ENCODE data around the gene NFE2L1.
"Not testable (repeated sequence)": the region's sequence is repeated elsewhere in the genome, so short reads cannot be mapped to it uniquely, and the experiment has no call there.

Gene NFE2L1

DNA sequence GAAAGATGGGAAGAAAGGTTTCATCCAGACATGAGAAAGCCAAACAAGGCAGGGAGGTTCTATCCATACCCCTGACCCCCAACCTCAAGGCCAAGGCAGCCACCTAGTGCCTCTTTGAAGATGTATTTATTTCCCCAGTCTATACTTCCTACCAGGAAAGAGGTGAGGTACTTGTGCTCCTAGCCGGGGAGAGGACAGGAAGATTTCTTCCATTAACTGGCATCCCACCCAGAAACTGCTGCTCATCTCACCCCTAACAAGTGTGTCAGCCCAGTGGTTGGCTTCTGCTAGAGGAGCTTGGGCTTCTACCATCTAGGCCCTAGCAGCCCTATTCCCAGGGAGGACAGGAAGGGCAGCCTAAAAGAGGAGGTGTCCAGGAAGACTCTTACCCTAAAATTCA lies 19.4 kb upstream of the NFE2L1 start:
- H3K4me3 ChIP-seq (ENCODE audit: low read depth, low read length): no peak overlapping the region
- CTCF ChIA-PET: interaction anchor here (0.6 to 7.9 kb wide), 5 partner anchors 7 to 79 kb away, joined by 3 to 305 read pairs (median 15); partner anchors contain the start of gene COPZ2
- POLR2A ChIA-PET: interaction anchor here (1.0 kb wide), 1 partner anchor 19 kb away, joined by 7 read pairs; the partner anchor contains the start of gene NFE2L1
- TF ChIP-seq, protein P1, sequence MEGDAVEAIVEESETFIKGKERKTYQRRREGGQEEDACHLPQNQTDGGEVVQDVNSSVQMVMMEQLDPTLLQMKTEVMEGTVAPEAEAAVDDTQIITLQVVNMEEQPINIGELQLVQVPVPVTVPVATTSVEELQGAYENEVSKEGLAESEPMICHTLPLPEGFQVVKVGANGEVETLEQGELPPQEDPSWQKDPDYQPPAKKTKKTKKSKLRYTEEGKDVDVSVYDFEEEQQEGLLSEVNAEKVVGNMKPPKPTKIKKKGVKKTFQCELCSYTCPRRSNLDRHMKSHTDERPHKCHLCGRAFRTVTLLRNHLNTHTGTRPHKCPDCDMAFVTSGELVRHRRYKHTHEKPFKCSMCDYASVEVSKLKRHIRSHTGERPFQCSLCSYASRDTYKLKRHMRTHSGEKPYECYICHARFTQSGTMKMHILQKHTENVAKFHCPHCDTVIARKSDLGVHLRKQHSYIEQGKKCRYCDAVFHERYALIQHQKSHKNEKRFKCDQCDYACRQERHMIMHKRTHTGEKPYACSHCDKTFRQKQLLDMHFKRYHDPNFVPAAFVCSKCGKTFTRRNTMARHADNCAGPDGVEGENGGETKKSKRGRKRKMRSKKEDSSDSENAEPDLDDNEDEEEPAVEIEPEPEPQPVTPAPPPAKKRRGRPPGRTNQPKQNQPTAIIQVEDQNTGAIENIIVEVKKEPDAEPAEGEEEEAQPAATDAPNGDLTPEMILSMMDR (IDR thresholded peaks at IDR 0.05; ENCODE audit: insufficient read depth, low read length, missing control alignments): no peak
- DNase-seq (ENCODE audit: low read depth, low spot score): no peak

DNA sequence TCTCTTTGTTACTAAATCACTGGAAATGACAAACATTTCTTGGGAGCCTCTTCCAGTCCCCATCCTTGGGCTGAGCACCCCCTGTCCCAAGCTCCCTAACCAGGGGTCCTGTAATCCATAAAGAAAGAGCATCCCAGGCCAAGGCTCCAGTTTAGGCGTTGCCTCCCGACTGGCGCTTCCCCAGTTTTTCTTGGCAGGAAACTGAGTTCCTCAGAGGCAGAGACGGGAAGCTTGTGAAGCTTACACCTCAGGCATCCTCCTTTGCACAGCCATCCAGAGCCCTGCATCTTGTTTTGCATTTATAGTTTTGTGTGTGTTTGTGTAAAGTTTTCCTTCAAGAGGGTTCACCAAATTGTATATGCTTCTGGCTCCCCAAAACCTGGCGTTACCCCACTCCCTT lies 17.6 kb upstream of the NFE2L1 start:
- no peak overlapping the region for H3K4me3 ChIP-seq (ENCODE audit: low read depth, low read length)
- DNase-seq (ENCODE audit: low read depth, low spot score): no peak
- POLR2A ChIA-PET: interaction anchor here (1.0 to 1.6 kb wide), 3 partner anchors 18 to 60 kb away, joined by 3 to 7 read pairs (median 4); partner anchors contain the start of genes CDK5RAP3 and NFE2L1
- TF ChIP-seq, protein P1 (IDR thresholded peaks at IDR 0.05; ENCODE audit: insufficient read depth, low read length, missing control alignments): no peak
- CTCF ChIA-PET: interaction anchor here (0.8 to 7.9 kb wide), 12 partner anchors 13 to 99 kb away, joined by 3 to 305 read pairs (median 4); no protein-coding TSS in a partner anchor

DNA sequence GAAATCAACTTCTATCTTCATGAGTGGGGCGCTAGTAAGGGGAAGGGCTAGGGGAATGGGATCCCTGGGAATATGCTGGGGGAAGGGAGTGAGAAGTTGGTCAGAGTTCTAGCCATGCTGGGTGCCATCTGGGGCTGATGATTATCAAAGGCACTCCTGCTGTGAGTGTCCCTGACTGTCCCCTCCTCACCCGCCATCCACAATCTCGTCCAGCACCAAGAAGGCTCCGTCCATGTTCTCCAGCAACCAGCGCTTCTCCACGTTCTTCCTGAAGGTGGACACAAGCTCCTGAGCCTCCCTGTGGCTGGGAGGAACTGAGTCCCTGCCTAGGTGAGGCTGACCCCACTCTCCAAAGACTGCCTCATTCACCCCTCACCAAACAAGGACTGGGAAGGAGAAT lies 16.2 kb upstream of the NFE2L1 start:
- CTCF ChIA-PET: interaction anchor here (7.9 kb wide), 1 partner anchor 46 kb away, joined by 305 read pairs; no protein-coding TSS in a partner anchor
- POLR2A ChIA-PET: interaction anchor here (1.6 kb wide), 1 partner anchor 16 kb away, joined by 7 read pairs; the partner anchor contains the start of gene NFE2L1
- H3K4me3 ChIP-seq (ENCODE audit: low read depth, low read length): no peak overlapping the region
- DNase-seq (ENCODE audit: low read depth, low spot score): no peak
- TF ChIP-seq, protein P1 (IDR thresholded peaks at IDR 0.05; ENCODE audit: insufficient read depth, low read length, missing control alignments): no peak

DNA sequence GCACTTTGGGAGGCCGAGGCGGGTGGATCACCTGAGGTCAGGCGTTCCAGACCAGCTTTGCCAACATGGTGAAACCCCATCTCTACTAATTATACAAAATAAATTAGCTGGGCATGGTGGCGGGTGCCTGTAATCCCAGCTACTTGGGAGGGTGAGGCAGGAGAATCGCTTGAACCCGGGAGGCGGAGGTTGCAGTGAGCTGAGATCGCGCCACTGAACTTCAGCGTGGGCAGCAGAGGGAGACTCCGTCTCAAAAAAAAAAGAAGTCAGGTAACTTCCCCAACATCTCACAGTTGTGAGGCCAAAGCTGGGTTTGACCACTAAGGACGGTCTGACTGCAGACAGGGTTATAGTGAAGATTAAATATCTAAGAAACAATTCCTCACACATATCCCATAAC lies 13.4 kb upstream of the NFE2L1 start:
- DNase-seq (ENCODE audit: low read depth, low spot score); H3K4me3 ChIP-seq (ENCODE audit: low read depth, low read length): not testable (repeated sequence)
- POLR2A ChIA-PET: interaction anchor here (3.5 kb wide), 1 partner anchor 8 kb away, joined by 21 read pairs; no protein-coding TSS in a partner anchor
- CTCF ChIA-PET: interaction anchor here (0.9 to 4.8 kb wide), 7 partner anchors 8 to 98 kb away, joined by 3 to 83 read pairs (median 5); no protein-coding TSS in a partner anchor

DNA sequence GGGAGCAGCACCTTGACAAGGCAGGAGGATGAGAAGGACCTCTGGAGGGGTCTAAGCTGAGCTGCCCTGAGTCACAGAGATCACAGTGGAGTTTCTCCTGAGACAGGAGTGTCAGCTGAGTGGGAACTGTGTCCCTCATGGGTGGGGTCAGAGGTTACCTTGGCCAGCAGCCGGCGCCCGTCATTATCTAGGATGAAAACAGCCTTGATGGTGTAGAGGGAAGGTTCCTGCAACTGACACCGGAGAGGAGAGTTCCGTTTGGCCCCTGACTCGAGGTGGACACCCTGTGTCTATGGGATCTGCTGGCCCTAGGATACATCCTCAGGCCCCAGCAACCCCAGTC lies 11.5 kb upstream of the NFE2L1 start:
- POLR2A ChIA-PET: interaction anchor here (3.5 to 4.0 kb wide), 2 partner anchors 10 to 12 kb away, joined by 21 to 27 read pairs; partner anchors contain the start of gene NFE2L1
- peak overlapping the region; percentile 76 for H3K4me3 ChIP-seq (ENCODE audit: low read depth, low read length)
- CTCF ChIA-PET: interaction anchor here (0.8 to 4.8 kb wide), 12 partner anchors 9 to 62 kb away, joined by 3 to 83 read pairs (median 10); partner anchors contain the start of gene NFE2L1
- no peak for DNase-seq (ENCODE audit: low read depth, low spot score)
- TF ChIP-seq, protein P1 (IDR thresholded peaks at IDR 0.05; ENCODE audit: insufficient read depth, low read length, missing control alignments): no peak

DNA sequence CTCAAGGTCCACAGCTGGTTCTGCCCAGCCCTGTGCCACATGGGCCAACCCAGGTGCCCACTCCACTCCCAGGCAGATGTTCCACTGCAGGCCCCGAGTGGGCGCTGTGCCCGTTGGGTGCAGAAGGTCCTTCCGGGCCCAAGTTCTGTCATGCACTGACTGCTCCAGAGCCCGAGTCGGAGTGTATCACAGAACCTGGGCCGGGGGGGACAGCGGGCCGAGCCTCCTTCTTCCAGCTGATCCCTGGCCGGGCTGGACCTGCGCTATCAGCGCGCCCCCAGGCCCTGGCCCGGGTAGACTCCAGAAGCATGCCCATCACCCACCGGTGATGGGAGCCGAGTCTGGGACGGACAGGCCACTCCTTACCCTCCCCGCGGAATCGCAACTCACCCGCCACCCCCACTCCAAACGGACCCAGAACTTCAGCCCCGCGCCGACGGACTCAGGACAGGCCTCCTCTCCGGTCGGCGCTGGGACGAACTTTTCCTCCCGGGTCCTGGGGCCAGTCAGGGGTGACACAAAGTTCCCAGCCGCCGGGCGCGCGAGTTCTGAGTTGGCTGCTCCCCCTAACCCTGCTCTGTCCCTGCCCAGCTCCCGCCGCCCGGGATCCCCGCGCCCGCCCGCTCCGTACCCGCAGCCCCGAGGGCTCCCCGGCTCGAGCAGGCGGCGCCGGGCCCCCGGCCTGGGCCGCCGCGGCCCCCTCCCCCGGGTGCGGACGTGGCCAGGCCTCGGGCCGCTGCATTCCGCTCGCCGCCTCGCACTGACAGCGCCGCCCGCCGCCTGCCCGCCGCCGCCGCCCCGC lies 10.9 kb upstream of the NFE2L1 start, which contains the start of gene COPZ2:
COPZ2 (minus strand) TSS at position 762 of the 802 bp plus-strand sequence; CDS start at position 742, 20 bp downstream.
- no peak for DNase-seq (ENCODE audit: low read depth, low spot score)
- peak within 1 kb of the TSS; percentile 76 for H3K4me3 ChIP-seq (ENCODE audit: low read depth, low read length)
- ChIA-PET POLR2A (interaction anchor here (3.5 to 4.0 kb wide), 2 partner anchors 11 to 12 kb away, joined by 21 to 27 read pairs; partner anchors contain the start of gene NFE2L1), CTCF (interaction anchor here (0.8 to 4.8 kb wide), 12 partner anchors 8 to 61 kb away, joined by 3 to 83 read pairs (median 10); partner anchors contain the start of gene NFE2L1)
- TF ChIP-seq, protein P1 (IDR thresholded peaks at IDR 0.05; ENCODE audit: insufficient read depth, low read length, missing control alignments): peak; percentile 81
